Lower lobe of right lung (tissue), 2 donors: ENCODE results near the gene NTRK2. TPM values are rescaled to one million over a fixed set of nuclear protein-coding genes. Genes with fewer than 3 reads are reported as not detected.

Experiments
- ATAC-seq, 2 donors: fragments of 200-7000 bp; cut with Tn5 transposase; one replicate each; pipeline ENCODE4 v1.9.1; 2020 to 2022; ENCODE audit warnings: mild to moderate bottlenecking in 2 of 2, moderate library complexity in 2 of 2
- DNase-seq: peaks from one replicate; pipeline ENCODE4 v3.0.0-alpha.2; 2020
- H3K27ac ChIP-seq: fragments of 200-600 bp; one replicate; pipeline ENCODE4 v1.8.0; 2022
- H3K27me3 ChIP-seq: fragments of 200-600 bp; one replicate; pipeline ENCODE4 v1.8.0; 2022; ENCODE audit warnings: low read depth
- H3K36me3 ChIP-seq: fragments of 200-600 bp; one replicate; pipeline ENCODE4 v1.8.0; 2022; ENCODE audit warnings: mild to moderate bottlenecking
- H3K4me1 ChIP-seq: fragments of 200-600 bp; one replicate; pipeline ENCODE4 v1.8.0; 2022
- H3K4me3 ChIP-seq: fragments of 200-600 bp; one replicate; pipeline ENCODE4 v1.8.0; 2022; ENCODE audit warnings: mild to moderate bottlenecking
- H3K9me3 ChIP-seq: fragments of 200-600 bp; one replicate; pipeline ENCODE4 v1.8.0; 2022
- intact Hi-C: fragments of 100-400 bp; cut with DNase I; formaldehyde crosslinking; loops from one replicate; pipeline ENCODE4 v1.11.0; 2022
- total RNA-seq: library from RNA; stranded (reverse); fragmentation: NEBNext Ultra II Directional; extraction: Animal tissue kit (Norgen Biotek cat#: 25700); gene quantifications from one replicate; pipeline ENCODE4 v1.2.1, GENCODE V29; 2021
- TF ChIP-seq, protein P1 (sequence below): fragments of 200-600 bp; IDR thresholded peaks from one replicate; pipeline ENCODE4 v1.8.0; 2022; ENCODE audit warnings: antibody characterized with exemption, mild to moderate bottlenecking
- donor health status: DM: no; HTN: yes; CAD: no; lungs with severe emphysema.

The NTRK2 gene
- total RNA-seq, 1 donor from 2014 or later, result 7.7 TPM

DNA sequence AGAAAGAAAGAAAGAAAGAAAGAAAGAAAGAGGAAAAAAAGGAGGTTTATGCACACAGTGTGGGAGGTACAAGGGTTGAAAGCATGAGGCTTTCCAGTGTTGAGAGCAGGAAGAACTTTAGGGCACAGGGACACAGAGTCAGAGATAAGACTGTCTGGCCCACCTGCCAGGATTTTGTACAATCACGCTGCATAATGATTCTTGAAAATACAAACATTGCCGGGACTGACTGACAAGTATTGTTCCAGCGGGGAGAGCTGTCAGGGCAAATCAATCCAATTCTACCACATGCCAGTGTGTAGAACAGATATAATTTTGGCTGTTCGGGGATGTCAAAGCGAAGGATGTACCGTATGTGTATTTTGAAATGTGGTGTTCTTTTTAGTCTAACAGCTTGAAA lies 254.7 kb downstream of the NTRK2 start:
- H3K27me3 ChIP-seq, result no peaks in the 10 kb centered on the region
- ATAC-seq (no peak), DNase-seq (no peak)
- intact Hi-C loops, result no loop called here
- no peaks in the 10 kb centered on the region for H3K36me3 ChIP-seq
- no peak overlapping the region for H3K4me3 ChIP-seq
- TF ChIP-seq, protein P1, sequence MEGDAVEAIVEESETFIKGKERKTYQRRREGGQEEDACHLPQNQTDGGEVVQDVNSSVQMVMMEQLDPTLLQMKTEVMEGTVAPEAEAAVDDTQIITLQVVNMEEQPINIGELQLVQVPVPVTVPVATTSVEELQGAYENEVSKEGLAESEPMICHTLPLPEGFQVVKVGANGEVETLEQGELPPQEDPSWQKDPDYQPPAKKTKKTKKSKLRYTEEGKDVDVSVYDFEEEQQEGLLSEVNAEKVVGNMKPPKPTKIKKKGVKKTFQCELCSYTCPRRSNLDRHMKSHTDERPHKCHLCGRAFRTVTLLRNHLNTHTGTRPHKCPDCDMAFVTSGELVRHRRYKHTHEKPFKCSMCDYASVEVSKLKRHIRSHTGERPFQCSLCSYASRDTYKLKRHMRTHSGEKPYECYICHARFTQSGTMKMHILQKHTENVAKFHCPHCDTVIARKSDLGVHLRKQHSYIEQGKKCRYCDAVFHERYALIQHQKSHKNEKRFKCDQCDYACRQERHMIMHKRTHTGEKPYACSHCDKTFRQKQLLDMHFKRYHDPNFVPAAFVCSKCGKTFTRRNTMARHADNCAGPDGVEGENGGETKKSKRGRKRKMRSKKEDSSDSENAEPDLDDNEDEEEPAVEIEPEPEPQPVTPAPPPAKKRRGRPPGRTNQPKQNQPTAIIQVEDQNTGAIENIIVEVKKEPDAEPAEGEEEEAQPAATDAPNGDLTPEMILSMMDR, result no peak
- H3K27ac ChIP-seq, result no peak overlapping the region
- H3K4me1 ChIP-seq, result no peaks in the 10 kb centered on the region
- no peaks in the 10 kb centered on the region for H3K9me3 ChIP-seq

DNA sequence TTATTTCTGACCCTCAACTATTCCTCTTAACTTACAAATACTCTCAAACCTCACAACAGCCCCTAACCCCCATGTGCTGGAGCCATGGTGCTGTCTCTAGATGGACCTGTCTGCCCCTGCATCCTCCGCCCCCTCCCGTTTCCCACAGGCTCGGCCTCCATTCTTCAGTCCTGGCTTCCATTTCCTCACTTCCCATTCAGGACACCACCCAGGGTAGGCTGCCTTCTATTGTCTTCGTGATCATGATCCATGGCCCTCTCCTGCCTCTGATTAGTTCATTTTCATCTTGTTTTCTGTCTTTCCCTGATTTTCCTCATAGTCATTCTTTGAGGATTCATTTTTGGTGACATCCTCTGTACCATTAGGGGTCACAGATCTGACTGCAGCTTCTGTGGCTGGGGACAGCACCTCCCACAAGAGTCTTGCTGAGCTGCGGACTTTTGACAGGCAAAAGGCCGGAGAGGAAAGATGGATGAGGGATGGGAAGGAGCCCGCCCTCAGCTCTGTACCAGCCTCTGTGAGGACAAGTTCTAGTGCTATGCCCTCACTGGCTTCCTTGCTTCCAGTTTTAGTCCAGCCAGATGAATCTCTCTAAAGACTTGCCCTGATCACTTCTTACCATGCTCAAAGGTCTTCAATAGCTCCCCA lies 255.8 kb downstream of the NTRK2 start:
- no peak for DNase-seq
- Histone ChIP-seq H3K27ac (no peak overlapping the region), H3K4me1 (no peaks in the 10 kb centered on the region), H3K27me3 (no peaks in the 10 kb centered on the region), H3K4me3 (no peak overlapping the region), H3K36me3 (no peaks in the 10 kb centered on the region), H3K9me3 (no peaks in the 10 kb centered on the region)
- ATAC-seq, result no peak
- intact Hi-C loops, result no loop called here
- TF ChIP-seq, protein P1, result no peak

DNA sequence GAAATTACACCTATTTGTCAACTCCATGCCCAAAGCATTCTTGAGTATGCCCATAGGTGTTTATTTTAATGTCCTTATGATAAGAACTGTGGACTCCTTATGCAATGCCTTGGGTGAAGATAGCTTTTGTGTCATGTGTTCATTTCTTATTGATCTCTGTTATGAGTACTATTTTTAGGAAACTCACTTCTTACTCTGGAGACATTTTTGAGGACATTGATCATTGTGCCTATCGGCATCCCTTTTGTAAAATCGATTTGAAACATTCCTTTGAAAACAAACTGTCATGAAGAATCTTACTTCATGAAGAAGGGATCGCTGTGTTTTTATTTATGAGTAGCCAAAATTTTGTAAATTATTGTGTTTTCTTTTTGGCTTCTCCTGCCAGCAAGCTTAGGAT lies 257.3 kb downstream of the NTRK2 start:
- TF ChIP-seq, protein P1, result no peak
- Histone ChIP-seq H3K27me3 (no peaks in the 10 kb centered on the region), H3K9me3 (no peaks in the 10 kb centered on the region)

DNA sequence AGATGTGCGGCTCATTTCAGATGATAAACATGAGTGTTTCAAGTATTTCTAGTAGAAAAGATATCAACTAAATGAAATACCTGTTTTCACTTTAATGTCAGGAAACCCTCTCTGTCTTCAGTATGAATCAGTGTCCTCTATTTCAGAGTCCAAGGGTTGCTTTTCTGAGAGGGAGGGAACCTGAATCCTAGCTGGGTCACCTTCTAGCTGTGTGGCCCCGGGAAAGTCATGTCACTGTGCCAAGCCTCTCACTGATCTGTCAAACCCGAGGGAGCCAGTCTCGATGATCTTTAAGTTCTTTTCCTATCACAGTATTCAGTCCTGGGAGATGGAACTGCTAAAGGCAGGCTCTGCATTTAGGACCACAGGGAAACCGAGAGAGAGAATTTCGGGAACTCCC lies 258.9 kb downstream of the NTRK2 start:
- H3K27ac ChIP-seq, result no peak overlapping the region
- no peak for ATAC-seq

More for the DNA sequence above, 257.3 kb downstream of the NTRK2 start:
- H3K36me3 ChIP-seq, result no peaks in the 10 kb centered on the region
- H3K27ac ChIP-seq, result no peak overlapping the region
- H3K4me1 ChIP-seq, result no peaks in the 10 kb centered on the region
- DNase-seq, result no peak
- intact Hi-C loops, result no loop called here
- ATAC-seq, result no peak
- H3K4me3 ChIP-seq, result no peak overlapping the region

DNA sequence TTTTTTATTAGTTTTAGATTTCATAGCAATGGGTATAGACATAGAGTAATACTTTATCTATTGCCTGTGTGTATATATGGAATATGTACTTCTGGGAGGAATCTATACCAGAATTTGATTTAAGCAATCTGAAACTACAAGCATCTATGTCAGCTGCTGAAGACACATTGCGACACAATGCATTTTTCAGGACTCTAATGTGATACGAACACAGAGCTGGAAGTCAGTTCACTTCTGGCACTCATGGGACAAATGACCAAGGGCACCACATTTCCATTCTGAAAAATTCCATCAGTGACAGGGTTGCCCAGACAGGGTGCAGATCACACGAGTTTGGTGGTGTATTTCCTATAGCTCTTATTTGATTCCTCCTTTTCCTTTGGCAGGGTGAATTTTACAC lies 259.5 kb downstream of the NTRK2 start:
- DNase-seq (no peak), ATAC-seq (no peak)
- Histone ChIP-seq H3K27ac (no peak overlapping the region), H3K27me3 (no peaks in the 10 kb centered on the region), H3K4me3 (no peak overlapping the region), H3K4me1 (no peaks in the 10 kb centered on the region), H3K36me3 (no peaks in the 10 kb centered on the region), H3K9me3 (no peaks in the 10 kb centered on the region)
- TF ChIP-seq, protein P1, result no peak
- intact Hi-C loops, result no loop called here

More for the DNA sequence above, 258.9 kb downstream of the NTRK2 start:
- H3K27me3 ChIP-seq, result no peaks in the 10 kb centered on the region
- H3K4me1 ChIP-seq, result no peaks in the 10 kb centered on the region
- intact Hi-C loops, result no loop called here
- DNase-seq, result no peak
- H3K4me3 ChIP-seq, result no peak overlapping the region
- no peaks in the 10 kb centered on the region for H3K36me3 ChIP-seq
- TF ChIP-seq, protein P1, result no peak
- H3K9me3 ChIP-seq, result no peaks in the 10 kb centered on the region
